Bronchial epithelial cell (primary cell): Measurements from ENCODE around the gene NFS1. TPM values are rescaled to one million over a fixed set of nuclear protein-coding genes. Genes with fewer than 3 reads are reported as not detected.
"Not testable (repeated sequence)": the region's sequence is repeated elsewhere in the genome, so short reads cannot be mapped to it uniquely, and the experiment has no call there.

Experiments used
- DNase-seq: peaks from one replicate; pipeline ENCODE4 v3.0.0-alpha.2; 2010; ENCODE audit warnings: low read depth
- FAIRE-seq: peaks from 2 replicates; lab custom pipeline; 2011; peaks lifted over from hg19 to GRCh38; lab: Jason Lieb, UNC
- H3K27me3 ChIP-seq: 2 replicates; pipeline ENCODE4 v1.5.1; 2011; ENCODE audit warnings: low read length; ENCODE audit not compliant: control insufficient read depth, insufficient read depth
- H3K36me3 ChIP-seq: 2 replicates; pipeline ENCODE4 v1.5.1; 2011; ENCODE audit warnings: low read length; ENCODE audit not compliant: control insufficient read depth, insufficient read depth
- H3K4me3 ChIP-seq: 2 replicates; pipeline ENCODE4 v1.5.1; 2011; ENCODE audit warnings: mild to moderate bottlenecking, low read depth, low read length, control low read depth
- total RNA-seq: library from RNA; depleted of rRNA; stranded (reverse); fragments of >200 nt; gene quantifications from 2 replicates; pipeline ENCODE4 v1.2.1, GENCODE V29; 2014
- TF ChIP-seq, protein P1 (sequence below): IDR thresholded peaks from 2 replicates; pipeline ENCODE4 v1.5.1; 2011; ENCODE audit warnings: mild to moderate bottlenecking, moderate library complexity, low read length, control low read depth, inconsistent platforms; ENCODE audit not compliant: insufficient read depth, severe bottlenecking

NFS1 gene
- total RNA-seq, 1 donor from 2014 or later = 15.5 TPM

DNA sequence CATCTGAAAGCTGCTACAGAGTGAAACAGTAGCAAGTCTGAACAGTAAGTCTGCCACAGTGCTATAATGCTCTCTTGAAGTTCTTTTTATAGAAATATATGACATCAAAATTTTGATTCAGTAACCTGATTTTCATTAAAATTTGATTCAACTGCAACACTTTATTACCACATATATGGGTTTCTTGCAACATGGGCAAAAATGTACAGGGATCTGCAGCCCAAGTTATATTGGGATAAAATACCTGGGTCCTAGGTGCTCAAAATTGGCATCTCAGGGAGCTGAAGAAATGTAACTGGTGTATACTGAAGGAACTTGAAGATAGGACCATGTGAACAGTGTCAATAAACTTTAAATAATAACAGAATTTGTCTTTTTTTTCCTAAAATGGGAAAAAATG, 10.9 kb upstream of the NFS1 start:
- TF ChIP-seq, protein P1, sequence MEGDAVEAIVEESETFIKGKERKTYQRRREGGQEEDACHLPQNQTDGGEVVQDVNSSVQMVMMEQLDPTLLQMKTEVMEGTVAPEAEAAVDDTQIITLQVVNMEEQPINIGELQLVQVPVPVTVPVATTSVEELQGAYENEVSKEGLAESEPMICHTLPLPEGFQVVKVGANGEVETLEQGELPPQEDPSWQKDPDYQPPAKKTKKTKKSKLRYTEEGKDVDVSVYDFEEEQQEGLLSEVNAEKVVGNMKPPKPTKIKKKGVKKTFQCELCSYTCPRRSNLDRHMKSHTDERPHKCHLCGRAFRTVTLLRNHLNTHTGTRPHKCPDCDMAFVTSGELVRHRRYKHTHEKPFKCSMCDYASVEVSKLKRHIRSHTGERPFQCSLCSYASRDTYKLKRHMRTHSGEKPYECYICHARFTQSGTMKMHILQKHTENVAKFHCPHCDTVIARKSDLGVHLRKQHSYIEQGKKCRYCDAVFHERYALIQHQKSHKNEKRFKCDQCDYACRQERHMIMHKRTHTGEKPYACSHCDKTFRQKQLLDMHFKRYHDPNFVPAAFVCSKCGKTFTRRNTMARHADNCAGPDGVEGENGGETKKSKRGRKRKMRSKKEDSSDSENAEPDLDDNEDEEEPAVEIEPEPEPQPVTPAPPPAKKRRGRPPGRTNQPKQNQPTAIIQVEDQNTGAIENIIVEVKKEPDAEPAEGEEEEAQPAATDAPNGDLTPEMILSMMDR = no peak
- no peaks in the 10 kb centered on the region for H3K27me3 ChIP-seq
- no peak overlapping the region for H3K4me3 ChIP-seq
- FAIRE-seq (no peak), DNase-seq (no peak)
- H3K36me3 ChIP-seq = peaks cover 8% of the 10 kb centered on the region

DNA sequence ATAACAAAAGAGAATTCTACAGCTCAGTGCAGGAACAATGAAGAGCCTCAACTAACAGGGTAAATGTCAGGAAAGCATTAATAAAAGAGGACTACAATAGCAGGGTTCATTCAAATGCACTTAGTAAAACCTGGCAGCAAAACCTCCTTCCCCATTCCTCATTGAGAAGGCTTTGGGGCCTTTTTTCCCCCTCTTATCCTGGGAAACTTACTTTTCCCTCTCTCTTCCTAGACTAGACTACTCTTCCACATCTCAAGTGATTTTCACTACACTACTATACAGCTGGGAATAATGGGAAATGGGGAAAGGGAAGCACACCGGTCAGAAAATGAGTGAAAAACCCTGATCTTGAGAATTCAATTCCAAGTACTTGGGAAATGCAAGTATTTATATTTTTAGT, 10.1 kb upstream of the NFS1 start:
- FAIRE-seq (no peak), DNase-seq (no peak)
- H3K27me3 ChIP-seq = no peaks in the 10 kb centered on the region
- H3K4me3 ChIP-seq = no peak overlapping the region
- TF ChIP-seq, protein P1 = no peak
- peaks cover 13% of the 10 kb centered on the region for H3K36me3 ChIP-seq

DNA sequence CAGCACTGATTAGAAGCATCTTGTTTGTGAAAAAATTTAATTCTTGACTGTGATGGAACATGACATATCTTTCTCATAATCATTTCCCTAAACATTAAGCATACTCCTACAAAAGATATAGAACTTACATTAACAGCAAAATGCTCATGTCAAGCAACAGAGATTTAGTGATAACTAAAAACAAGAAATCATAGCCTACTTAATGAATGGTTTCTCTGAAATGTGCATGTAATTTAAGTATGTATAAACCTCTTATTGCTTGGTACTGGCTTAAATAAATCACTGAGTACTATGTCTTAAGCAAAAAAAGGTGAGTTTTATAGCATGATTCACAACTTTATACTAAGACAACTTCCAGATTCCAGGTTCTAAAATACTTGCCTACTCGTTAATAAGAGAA, 9.3 kb upstream of the NFS1 start:
- TF ChIP-seq, protein P1 = no peak
- Histone ChIP-seq H3K36me3 (peaks cover 13% of the 10 kb centered on the region), H3K4me3 (no peak overlapping the region), H3K27me3 (no peaks in the 10 kb centered on the region)
- FAIRE-seq (no peak), DNase-seq (no peak)

GRCh38 chr20:35706591-35707529, 7.7 kb upstream of the NFS1 start:
- not testable (repeated sequence) for DNase-seq, FAIRE-seq, H3K4me3 ChIP-seq, H3K27me3 ChIP-seq
- peaks cover 10% of the 10 kb centered on the region for H3K36me3 ChIP-seq

GRCh38 chr20:35705894-35706293, 6.7 kb upstream of the NFS1 start:
- H3K36me3 ChIP-seq, H3K27me3 ChIP-seq, DNase-seq, FAIRE-seq, H3K4me3 ChIP-seq: not testable (repeated sequence)

DNA sequence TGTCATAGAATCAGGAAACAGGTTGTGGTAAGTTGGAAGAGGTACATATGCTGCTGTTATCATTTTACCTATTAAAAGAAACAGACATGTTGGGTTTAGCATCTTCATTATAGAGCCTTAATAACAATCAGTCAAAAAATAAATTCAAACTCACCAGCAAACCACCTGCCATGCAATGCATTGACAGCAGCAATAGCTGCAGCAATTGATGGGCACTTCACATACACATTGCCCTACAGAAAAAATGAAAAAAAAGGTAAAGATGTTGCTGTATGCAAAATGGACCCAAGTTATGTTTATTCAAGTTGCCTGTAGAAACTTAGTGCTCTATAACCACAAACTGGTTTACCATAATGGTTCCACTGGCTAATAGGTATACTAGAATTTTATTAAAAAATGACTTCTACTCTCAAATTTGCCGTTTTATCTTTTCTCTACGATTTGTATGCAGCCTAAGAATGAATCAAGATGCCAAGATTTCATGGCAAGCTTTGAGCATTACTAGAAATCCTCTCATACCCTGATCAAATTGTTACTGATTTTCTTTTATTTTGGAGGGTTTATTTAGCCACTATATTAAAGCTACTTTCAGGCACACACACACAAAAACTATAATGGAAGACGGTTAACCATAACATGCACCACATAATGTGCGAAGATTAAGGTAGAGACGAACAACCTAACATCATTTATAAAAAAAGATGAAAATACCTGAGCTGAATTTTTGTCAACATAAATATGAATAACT, 5.5 kb upstream of the NFS1 start:
- peaks cover 9% of the 10 kb centered on the region for H3K36me3 ChIP-seq

More for the DNA sequence above, 5.5 kb upstream of the NFS1 start:
- H3K27me3 ChIP-seq = no peaks in the 10 kb centered on the region
- FAIRE-seq = no peak
- TF ChIP-seq, protein P1 = no peak
- no peak for DNase-seq
- no peak overlapping the region for H3K4me3 ChIP-seq
